ENCODE results near the gene RPL36A. TPM values are rescaled to one million over a fixed set of nuclear protein-coding genes. Genes with fewer than 3 reads are reported as not detected.

Gene RPL36A
- total and polyA plus RNA-seq, 10 of the 15 experiments (the other 5 are each of a cell fraction or from before 2014, with no cell fraction given): 425 to 4,528 (median 3,270) TPM

- ATAC-seq: no peak
- BruUV-seq (replicated peaks): no TSS peak
- TF ChIP-seq SMARCA5 (IDR thresholded peaks at IDR 0.05): no peak
- TF ChIP-seq MYC (IDR thresholded peaks at IDR 0.05; ENCODE audit: insufficient read depth, insufficient read length, insufficient replicate concordance, low read length, severe bottlenecking): no peak
- TF ChIP-seq SIN3A (IDR thresholded peaks at IDR 0.05; ENCODE audit: low read depth, low read length): no peak
- no peak for TF ChIP-seq TCF3 (IDR thresholded peaks at IDR 0.05; ENCODE audit: borderline replicate concordance, insufficient read depth, low read depth, low read length)
- TF ChIP-seq BRCA1 (IDR thresholded peaks at IDR 0.05; ENCODE audit: low read depth, low read length): no peak
- TF ChIP-seq, protein P1, sequence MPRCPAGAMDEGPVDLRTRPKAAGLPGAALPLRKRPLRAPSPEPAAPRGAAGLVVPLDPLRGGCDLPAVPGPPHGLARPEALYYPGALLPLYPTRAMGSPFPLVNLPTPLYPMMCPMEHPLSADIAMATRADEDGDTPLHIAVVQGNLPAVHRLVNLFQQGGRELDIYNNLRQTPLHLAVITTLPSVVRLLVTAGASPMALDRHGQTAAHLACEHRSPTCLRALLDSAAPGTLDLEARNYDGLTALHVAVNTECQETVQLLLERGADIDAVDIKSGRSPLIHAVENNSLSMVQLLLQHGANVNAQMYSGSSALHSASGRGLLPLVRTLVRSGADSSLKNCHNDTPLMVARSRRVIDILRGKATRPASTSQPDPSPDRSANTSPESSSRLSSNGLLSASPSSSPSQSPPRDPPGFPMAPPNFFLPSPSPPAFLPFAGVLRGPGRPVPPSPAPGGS (IDR thresholded peaks at IDR 0.05; ENCODE audit: borderline replicate concordance, insufficient read depth, low read depth, low read length, poor library complexity, severe bottlenecking): no peak
- TF ChIP-seq TCF7 (IDR thresholded peaks at IDR 0.05; ENCODE audit: borderline replicate concordance): no peak
- TF ChIP-seq, protein P2, sequence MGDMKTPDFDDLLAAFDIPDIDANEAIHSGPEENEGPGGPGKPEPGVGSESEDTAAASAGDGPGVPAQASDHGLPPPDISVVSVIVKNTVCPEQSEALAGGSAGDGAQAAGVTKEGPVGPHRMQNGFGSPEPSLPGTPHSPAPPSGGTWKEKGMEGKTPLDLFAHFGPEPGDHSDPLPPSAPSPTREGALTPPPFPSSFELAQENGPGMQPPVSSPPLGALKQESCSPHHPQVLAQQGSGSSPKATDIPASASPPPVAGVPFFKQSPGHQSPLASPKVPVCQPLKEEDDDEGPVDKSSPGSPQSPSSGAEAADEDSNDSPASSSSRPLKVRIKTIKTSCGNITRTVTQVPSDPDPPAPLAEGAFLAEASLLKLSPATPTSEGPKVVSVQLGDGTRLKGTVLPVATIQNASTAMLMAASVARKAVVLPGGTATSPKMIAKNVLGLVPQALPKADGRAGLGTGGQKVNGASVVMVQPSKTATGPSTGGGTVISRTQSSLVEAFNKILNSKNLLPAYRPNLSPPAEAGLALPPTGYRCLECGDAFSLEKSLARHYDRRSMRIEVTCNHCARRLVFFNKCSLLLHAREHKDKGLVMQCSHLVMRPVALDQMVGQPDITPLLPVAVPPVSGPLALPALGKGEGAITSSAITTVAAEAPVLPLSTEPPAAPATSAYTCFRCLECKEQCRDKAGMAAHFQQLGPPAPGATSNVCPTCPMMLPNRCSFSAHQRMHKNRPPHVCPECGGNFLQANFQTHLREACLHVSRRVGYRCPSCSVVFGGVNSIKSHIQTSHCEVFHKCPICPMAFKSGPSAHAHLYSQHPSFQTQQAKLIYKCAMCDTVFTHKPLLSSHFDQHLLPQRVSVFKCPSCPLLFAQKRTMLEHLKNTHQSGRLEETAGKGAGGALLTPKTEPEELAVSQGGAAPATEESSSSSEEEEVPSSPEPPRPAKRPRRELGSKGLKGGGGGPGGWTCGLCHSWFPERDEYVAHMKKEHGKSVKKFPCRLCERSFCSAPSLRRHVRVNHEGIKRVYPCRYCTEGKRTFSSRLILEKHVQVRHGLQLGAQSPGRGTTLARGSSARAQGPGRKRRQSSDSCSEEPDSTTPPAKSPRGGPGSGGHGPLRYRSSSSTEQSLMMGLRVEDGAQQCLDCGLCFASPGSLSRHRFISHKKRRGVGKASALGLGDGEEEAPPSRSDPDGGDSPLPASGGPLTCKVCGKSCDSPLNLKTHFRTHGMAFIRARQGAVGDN (IDR thresholded peaks at IDR 0.05): no peak
- TF ChIP-seq CREB1 (IDR thresholded peaks at IDR 0.05; ENCODE audit: low read depth): no peak
- no peak for TF ChIP-seq REST (IDR thresholded peaks at IDR 0.05; ENCODE audit: low read depth, low read length)
- no peak for TF ChIP-seq BCLAF1 (IDR thresholded peaks at IDR 0.05)
Measured at GRCh38 chrX:101442085-101442484, 51.3 kb downstream of the RPL36A start.

More at GRCh38 chrX:101442085-101442484, 51.3 kb downstream of the RPL36A start:
- DNase-seq (ENCODE audit: low read depth, low spot score) (no peak), FAIRE-seq (no peak)
- Histone ChIP-seq H3K9me3 (replicated peaks; ENCODE audit: control insufficient read depth, insufficient read depth, low read length) (no peaks in the 10 kb centered on the region), H2AFZ (ENCODE audit: control insufficient read depth, low read depth, low read length) (no peak overlapping the region), H3K27ac (ENCODE audit: control insufficient read depth, insufficient read depth) (no peak overlapping the region), H3K79me2 (ENCODE audit: control insufficient read depth, insufficient read depth, low read length) (no peaks in the 10 kb centered on the region), H3K4me1 (ENCODE audit: control insufficient read depth, insufficient read depth, low read length) (no peaks in the 10 kb centered on the region), H3K4me3 (no peak overlapping the region), H3K9ac (ENCODE audit: control insufficient read depth, insufficient read depth, low read length) (no peak overlapping the region), H3K36me3 (ENCODE audit: control insufficient read depth in 2 of 2, insufficient read depth in 2 of 2, low read length in 1 of 2) (no peaks in the 10 kb centered on the region; a peak in 1 of 4 replicates), H3K4me2 (ENCODE audit: control insufficient read depth, insufficient read depth) (no peak overlapping the region), H3K27me3 (replicated peaks in 1 of 2; ENCODE audit: control insufficient read depth in 2 of 2, insufficient read depth in 2 of 2, low read length in 1 of 2) (no peaks in the 10 kb centered on the region), H4K20me1 (ENCODE audit: control insufficient read depth, insufficient read depth) (no peaks in the 10 kb centered on the region)
- in situ Hi-C loops (cut with MboI) (no loop called here), intact Hi-C loops (cut with micrococcal nuclease; ENCODE audit: unreplicated experiment) (no loop called here)
- WGBS (ENCODE audit: insufficient coverage, insufficient replicate concordance, low lambda C conversion rate, missing lambda C conversion rate): 59% methylated on average over 2 of the region's 2 CpGs
- ChIA-PET SMC1A (ENCODE audit: uncharacterized antibody, unreplicated experiment) (no interaction called here), CTCF (no interaction called here), POLR2A (no interaction called here), RAD21 (ENCODE audit: unreplicated experiment) (no interaction called here)

Measured in GM12878 (cell line).